Subcutaneous abdominal adipose tissue (tissue), 5 donors: ENCODE data around the gene TSPAN14.

ENCODE experiments used
- H3K27ac ChIP-seq: one replicate; pipeline ENCODE4 v1.7.0; 2013; ENCODE audit warnings: low read depth, mild to moderate bottlenecking, inconsistent platforms, low read length, moderate library complexity
- H3K27me3 ChIP-seq, 5 donors: one replicate each; pipeline ENCODE4 v1.7.0; 2013; ENCODE audit warnings: low read length in 5 of 5, inconsistent platforms in 1 of 5; ENCODE audit not compliant: control insufficient read depth in 5 of 5, insufficient read depth in 4 of 5
- H3K36me3 ChIP-seq, 5 donors: one replicate each; pipeline ENCODE4 v1.7.0; 2013; ENCODE audit warnings: low read length in 5 of 5; ENCODE audit not compliant: control insufficient read depth in 5 of 5, insufficient read depth in 5 of 5
- H3K4me1 ChIP-seq, 5 donors: one replicate each; pipeline ENCODE4 v1.7.0; 2013; ENCODE audit warnings: low read length in 5 of 5, mild to moderate bottlenecking in 3 of 5, moderate library complexity in 1 of 5; ENCODE audit not compliant: control insufficient read depth in 5 of 5, insufficient read depth in 5 of 5
- H3K4me3 ChIP-seq, 5 donors: one replicate each; pipeline ENCODE4 v1.7.0; 2013; ENCODE audit warnings: low read length in 5 of 5, low read depth in 1 of 5
- H3K9ac ChIP-seq, 5 donors: one replicate each; pipeline ENCODE4 v1.7.0; 2013; ENCODE audit warnings: low read length in 5 of 5, mild to moderate bottlenecking in 4 of 5, moderate library complexity in 3 of 5
- H3K9me3 ChIP-seq, 5 donors: one replicate each; pipeline ENCODE4 v1.7.0; 2013; ENCODE audit warnings: low read length in 5 of 5; ENCODE audit not compliant: control insufficient read depth in 5 of 5
- donor health status: healthy.
- donor health status: healthy.
- donor health status: healthy.
- donor health status: healthy.
- donor health status: healthy.

TSPAN14 gene

GRCh38 chr10:80492848-80493521 lies 38.9 kb downstream of the TSPAN14 start:
- Histone ChIP-seq H3K27me3 (no peaks in the 10 kb centered on the region), H3K9me3 (no peaks in the 10 kb centered on the region), H3K4me3 (no peak overlapping the region), H3K9ac (no peak overlapping the region), H3K36me3 (peaks cover 3 to 42% (median 34%) of the 10 kb centered on the region in 5 donors), H3K27ac (peak overlapping the region; percentile 92), H3K4me1 (peaks cover 34 to 97% (median 93%) of the 10 kb centered on the region in 5 donors)

- no peaks in the 10 kb centered on the region for H3K27me3 ChIP-seq
- peaks cover 37 to 97% (median 93%) of the 10 kb centered on the region in 5 donors for H3K4me1 ChIP-seq
- peak overlapping the region; percentile 92 for H3K27ac ChIP-seq
These were observed 39.5 kb downstream of the TSPAN14 start for GRCh38 chr10:80493522-80494051.

GRCh38 chr10:80496555-80497172 lies 42.6 kb downstream of the TSPAN14 start:
- peaks cover 0 to 15% (median 8%) of the 10 kb centered on the region in 5 donors for H3K36me3 ChIP-seq
- H3K9me3 ChIP-seq: no peaks in the 10 kb centered on the region
- H3K9ac ChIP-seq: peak overlapping the region in 2 of 5 donors; percentile 61 to 75
- peak overlapping the region; percentile 92 for H3K27ac ChIP-seq
- H3K4me1 ChIP-seq: peaks cover 57 to 97% (median 95%) of the 10 kb centered on the region in 5 donors
- H3K4me3 ChIP-seq: no peak overlapping the region
- no peaks in the 10 kb centered on the region for H3K27me3 ChIP-seq

More at GRCh38 chr10:80493522-80494051, 39.5 kb downstream of the TSPAN14 start:
- H3K36me3 ChIP-seq: peaks cover 3 to 42% (median 34%) of the 10 kb centered on the region in 5 donors
- H3K4me3 ChIP-seq: no peak overlapping the region
- no peak overlapping the region for H3K9ac ChIP-seq
- H3K9me3 ChIP-seq: no peaks in the 10 kb centered on the region

GRCh38 chr10:80497187-80498077 lies 43.3 kb downstream of the TSPAN14 start:
- peaks cover 0 to 14% (median 5%) of the 10 kb centered on the region in 5 donors for H3K36me3 ChIP-seq
- peak overlapping the region; percentile 21 to 75 (median 62) for H3K9ac ChIP-seq
- H3K27ac ChIP-seq: peak overlapping the region; percentile 92
- H3K4me3 ChIP-seq: peak overlapping the region in 3 of 5 donors; percentile 5 to 23 (median 14)
- no peaks in the 10 kb centered on the region for H3K27me3 ChIP-seq
- H3K4me1 ChIP-seq: peaks cover 60 to 98% (median 96%) of the 10 kb centered on the region in 5 donors
- no peaks in the 10 kb centered on the region for H3K9me3 ChIP-seq

GRCh38 chr10:80498078-80498832 lies 44.1 kb downstream of the TSPAN14 start:
- Histone ChIP-seq H3K36me3 (peaks cover 0 to 14% (median 5%) of the 10 kb centered on the region in 5 donors), H3K9ac (peak overlapping the region; percentile 21 to 75 (median 62)), H3K4me3 (peak overlapping the region in 3 of 5 donors; percentile 0 to 45 (median 23)), H3K27ac (peak overlapping the region; percentile 92), H3K9me3 (no peaks in the 10 kb centered on the region), H3K27me3 (no peaks in the 10 kb centered on the region), H3K4me1 (peaks cover 68 to 100% (median 98%) of the 10 kb centered on the region in 5 donors)

GRCh38 chr10:80498833-80499741 lies 45.0 kb downstream of the TSPAN14 start:
- H3K36me3 ChIP-seq: peaks cover 0 to 14% (median 4%) of the 10 kb centered on the region in 5 donors
- H3K9ac ChIP-seq: peak overlapping the region; percentile 63 to 75 (median 70)
- peaks cover 65 to 100% (median 98%) of the 10 kb centered on the region in 5 donors for H3K4me1 ChIP-seq
- no peaks in the 10 kb centered on the region for H3K27me3 ChIP-seq
- no peaks in the 10 kb centered on the region for H3K9me3 ChIP-seq
- H3K4me3 ChIP-seq: peak overlapping the region; percentile 5 to 45 (median 21)
- peak overlapping the region; percentile 92 for H3K27ac ChIP-seq

- Histone ChIP-seq H3K4me3 (peak overlapping the region in 4 of 5 donors; percentile 13 to 52 (median 26)), H3K4me1 (peaks cover 66 to 100% (median 98%) of the 10 kb centered on the region in 5 donors), H3K9ac (peak overlapping the region in 4 of 5 donors; percentile 10 to 55 (median 40)), H3K36me3 (peaks cover 0 to 8% (median 2%) of the 10 kb centered on the region in 5 donors), H3K9me3 (no peaks in the 10 kb centered on the region), H3K27me3 (no peaks in the 10 kb centered on the region), H3K27ac (peak overlapping the region; percentile 92)
These were observed 46.7 kb downstream of the TSPAN14 start for GRCh38 chr10:80500572-80501380.

- peak overlapping the region in 2 of 5 donors; percentile 6 to 11 for H3K4me3 ChIP-seq
- H3K36me3 ChIP-seq: peaks cover 0 to 8% (median 3%) of the 10 kb centered on the region in 5 donors
- peaks cover 66 to 100% (median 98%) of the 10 kb centered on the region in 5 donors for H3K4me1 ChIP-seq
- no peaks in the 10 kb centered on the region for H3K27me3 ChIP-seq
- peak overlapping the region; percentile 92 for H3K27ac ChIP-seq
- no peaks in the 10 kb centered on the region for H3K9me3 ChIP-seq
- peak overlapping the region in 3 of 5 donors; percentile 10 to 91 (median 55) for H3K9ac ChIP-seq
These were observed 47.3 kb downstream of the TSPAN14 start for GRCh38 chr10:80501381-80501912.
